H1 (cell line): ENCODE data around the gene TGFB1I1. TPM values are rescaled to one million over a fixed set of nuclear protein-coding genes. Genes with fewer than 3 reads are reported as not detected.

Experiments
- TBP ChIP-seq: IDR thresholded peaks from 2 replicates; pipeline ENCODE4 v1.6.1; 2011; ENCODE audit warnings: low read depth, low read length, improper control_type of control experiment
- polyA plus RNA-seq, 7 experiments: library from polyadenylated mRNA; depleted of rRNA in 3 of 7; stranded (reverse) in 5 of 7; unstranded in 2 of 7; fragments of >200 nt in 5 of 7; fragments of 200-250 nt in 2 of 7; gene quantifications; 1 replicate in 5 of 7; 2 replicates in 1 of 7; 4 replicates in 1 of 7; pipeline versions ENCODE4 v1.2.1 to v1.2.3, GENCODE V29; 2011 to 2013; ENCODE audit warnings: missing spikeins in 2 of 7, mixed read lengths in 2 of 7
- total RNA-seq: library from RNA; stranded (reverse); fragmentation: NEBNext Ultra II Directional; extraction: Animal tissue kit (Norgen Biotek cat#: 25700); gene quantifications from 2 replicates; pipeline ENCODE4 v1.2.1, GENCODE V29; 2021

The TGFB1I1 gene
- total and polyA plus RNA-seq, 2 of the 8 experiments (the other 6 are each of a cell fraction or from before 2014, with no cell fraction given): 5.6 to 5.8 TPM

DNA sequence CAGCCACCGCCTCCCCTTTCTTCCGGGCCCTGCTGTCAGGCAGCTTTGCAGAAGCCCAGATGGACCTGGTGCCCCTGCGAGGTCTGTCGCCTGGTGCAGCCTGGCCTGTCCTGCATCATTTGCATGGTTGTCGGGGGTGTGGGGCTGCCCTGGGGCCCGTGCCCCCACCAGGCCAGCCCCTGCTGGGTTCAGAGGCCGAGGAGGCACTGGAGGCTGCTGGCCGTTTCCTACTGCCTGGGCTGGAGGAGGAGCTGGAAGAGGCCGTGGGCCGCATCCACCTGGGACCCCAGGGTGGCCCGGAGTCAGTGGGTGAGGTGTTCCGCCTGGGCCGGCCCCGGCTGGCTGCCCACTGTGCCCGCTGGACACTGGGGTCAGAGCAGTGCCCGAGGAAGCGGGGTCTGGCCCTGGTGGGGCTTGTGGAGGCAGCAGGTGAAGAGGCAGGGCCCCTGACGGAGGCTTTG lies 5.5 kb upstream of the TGFB1I1 start (continued):
- no peak for TF ChIP-seq TBP
